Gastroesophageal sphincter (tissue), 4 donors: Measurements from ENCODE around the gene RBPJ. TPM values are rescaled to one million over a fixed set of nuclear protein-coding genes. Genes with fewer than 3 reads are reported as not detected.

Source experiments
- ATAC-seq: fragments of 150-250 bp; one replicate; pipeline ENCODE4 v1.9.1; 2016; ENCODE audit warnings: mild to moderate bottlenecking, moderate library complexity
- H3K27ac ChIP-seq, 4 donors: fragments of 200-600 bp; sonication (generic) in 3 of 4; 1 replicate in 3 of 4; 2 replicates in 1 of 4; pipeline ENCODE4 v1.5.1; 2016 to 2019
- H3K27me3 ChIP-seq: fragments of 200-600 bp; sonication (generic); one replicate; pipeline ENCODE4 v1.5.1; 2019
- H3K36me3 ChIP-seq, 2 donors: fragments of 200-600 bp; sonication (generic); one replicate each; pipeline ENCODE4 v1.5.1; 2019; ENCODE audit warnings: control low read depth in 1 of 2
- H3K4me1 ChIP-seq, 3 donors: fragments of 200-600 bp; sonication (generic); 1 replicate in 2 of 3; 2 replicates in 1 of 3; pipeline ENCODE4 v1.5.1; 2016 to 2019; ENCODE audit warnings: control low read depth in 2 of 3
- H3K4me3 ChIP-seq, 2 donors: fragments of 200-600 bp; sonication (generic); one replicate each; pipeline ENCODE4 v1.5.1; 2019; ENCODE audit warnings: mild to moderate bottlenecking in 1 of 2, moderate library complexity in 1 of 2
- H3K9me3 ChIP-seq, 3 donors: fragments of 200-600 bp; sonication (generic); one replicate each; pipeline ENCODE4 v1.5.1; 2017 to 2019; ENCODE audit warnings: control low read depth in 2 of 3
- EP300 ChIP-seq: sonication (generic); formaldehyde crosslinking; IDR thresholded peaks from one replicate; pipeline ENCODE4 v1.6.1; 2017; ENCODE audit warnings: antibody characterized with exemption, mild to moderate bottlenecking
- POLR2A ChIP-seq, 2 donors: fragments of 450-650 bp; IDR thresholded peaks; one replicate each; pipeline ENCODE4 v1.6.1; 2017; ENCODE audit warnings: antibody characterized with exemption in 2 of 2, mild to moderate bottlenecking in 2 of 2, moderate library complexity in 1 of 2
- POLR2AphosphoS5 ChIP-seq: sonication (generic); formaldehyde crosslinking; IDR thresholded peaks from one replicate; pipeline ENCODE4 v1.6.1; 2017; ENCODE audit warnings: antibody characterized with exemption
- WGBS, 2 donors: methylation state at CpG; one replicate each; pipeline ENCODE4 v1.1.5; 2018; ENCODE audit warnings: low coverage in 1 of 2; 5-methylcytosine and 5-hydroxymethylcytosine counted together
- total RNA-seq, 4 donors: library from RNA; depleted of rRNA; stranded (reverse); fragments of >200 nt; gene quantifications; one replicate each; pipeline ENCODE4 v1.1.0, GENCODE V29; 2016
- TF ChIP-seq, protein P1 (sequence below), 4 experiments: fragments of 200-600 bp in 2 of 4; fragments of 450-650 bp in 2 of 4; sonication (generic) in 1 of 4; IDR thresholded peaks; one replicate each; pipeline ENCODE4 v1.5.1; 2017 to 2019; ENCODE audit warnings: antibody characterized with exemption in 4 of 4, mild to moderate bottlenecking in 2 of 4, moderate library complexity in 2 of 4

The RBPJ gene
- total RNA-seq, 4 donors from 2014 or later = 49.5 to 128 (median 77.6) TPM

DNA sequence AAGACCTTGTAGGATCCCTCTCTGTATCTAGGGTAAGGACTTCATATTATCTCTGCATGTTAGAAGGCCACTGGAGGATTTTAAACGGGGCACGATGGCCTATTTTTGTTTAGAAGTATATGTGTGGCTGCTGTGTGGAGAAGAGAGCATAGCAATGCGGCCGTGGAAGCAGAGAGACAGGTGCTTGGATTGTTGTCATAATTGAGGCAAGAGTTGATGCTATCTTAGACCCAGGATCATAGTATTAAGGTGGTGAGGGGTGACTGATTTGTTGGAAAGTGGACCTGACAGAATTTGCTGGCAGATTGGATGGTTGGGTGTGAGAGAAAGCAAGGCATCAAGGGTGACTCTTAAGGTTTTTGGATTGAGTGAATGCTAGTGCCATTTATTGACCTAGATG, 106.1 kb downstream of the RBPJ start:
- no peak for ATAC-seq
- no peaks in the 10 kb centered on the region for H3K9me3 ChIP-seq
- H3K4me3 ChIP-seq = no peak overlapping the region
- no peak overlapping the region for H3K27ac ChIP-seq
- TF ChIP-seq EP300 (no peak), POLR2AphosphoS5 (no peak), POLR2A (IDR thresholded peaks at IDR 0.05) (no peak)
- TF ChIP-seq, protein P1, sequence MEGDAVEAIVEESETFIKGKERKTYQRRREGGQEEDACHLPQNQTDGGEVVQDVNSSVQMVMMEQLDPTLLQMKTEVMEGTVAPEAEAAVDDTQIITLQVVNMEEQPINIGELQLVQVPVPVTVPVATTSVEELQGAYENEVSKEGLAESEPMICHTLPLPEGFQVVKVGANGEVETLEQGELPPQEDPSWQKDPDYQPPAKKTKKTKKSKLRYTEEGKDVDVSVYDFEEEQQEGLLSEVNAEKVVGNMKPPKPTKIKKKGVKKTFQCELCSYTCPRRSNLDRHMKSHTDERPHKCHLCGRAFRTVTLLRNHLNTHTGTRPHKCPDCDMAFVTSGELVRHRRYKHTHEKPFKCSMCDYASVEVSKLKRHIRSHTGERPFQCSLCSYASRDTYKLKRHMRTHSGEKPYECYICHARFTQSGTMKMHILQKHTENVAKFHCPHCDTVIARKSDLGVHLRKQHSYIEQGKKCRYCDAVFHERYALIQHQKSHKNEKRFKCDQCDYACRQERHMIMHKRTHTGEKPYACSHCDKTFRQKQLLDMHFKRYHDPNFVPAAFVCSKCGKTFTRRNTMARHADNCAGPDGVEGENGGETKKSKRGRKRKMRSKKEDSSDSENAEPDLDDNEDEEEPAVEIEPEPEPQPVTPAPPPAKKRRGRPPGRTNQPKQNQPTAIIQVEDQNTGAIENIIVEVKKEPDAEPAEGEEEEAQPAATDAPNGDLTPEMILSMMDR (IDR thresholded peaks at IDR 0.05) = no peak
- H3K27me3 ChIP-seq = no peaks in the 10 kb centered on the region
- peaks cover 0 to 17% (median 0%) of the 10 kb centered on the region in 3 donors for H3K4me1 ChIP-seq
- 95 to 98% methylated on average over 4 of the region's 4 CpGs for WGBS, 2 donors
- H3K36me3 ChIP-seq = peaks cover 0 to 55% of the 10 kb centered on the region in 2 donors

- TF ChIP-seq EP300 (no peak), POLR2AphosphoS5 (no peak), POLR2A (IDR thresholded peaks at IDR 0.05) (no peak)
- TF ChIP-seq, protein P1 (IDR thresholded peaks at IDR 0.05) = no peak
- H3K4me1 ChIP-seq = peaks cover 0 to 21% (median 0%) of the 10 kb centered on the region in 3 donors
- H3K9me3 ChIP-seq = no peaks in the 10 kb centered on the region
- no peak overlapping the region for H3K4me3 ChIP-seq
- peaks cover 0 to 48% of the 10 kb centered on the region in 2 donors for H3K36me3 ChIP-seq
- WGBS, 2 donors = 78 to 89% methylated on average over 3 to 4 of the region's 4 CpGs
- H3K27ac ChIP-seq = no peak overlapping the region
- no peak for ATAC-seq
- no peaks in the 10 kb centered on the region for H3K27me3 ChIP-seq
Observed at GRCh38 chr4:26429910-26430309, 109.1 kb downstream of the RBPJ start.

DNA sequence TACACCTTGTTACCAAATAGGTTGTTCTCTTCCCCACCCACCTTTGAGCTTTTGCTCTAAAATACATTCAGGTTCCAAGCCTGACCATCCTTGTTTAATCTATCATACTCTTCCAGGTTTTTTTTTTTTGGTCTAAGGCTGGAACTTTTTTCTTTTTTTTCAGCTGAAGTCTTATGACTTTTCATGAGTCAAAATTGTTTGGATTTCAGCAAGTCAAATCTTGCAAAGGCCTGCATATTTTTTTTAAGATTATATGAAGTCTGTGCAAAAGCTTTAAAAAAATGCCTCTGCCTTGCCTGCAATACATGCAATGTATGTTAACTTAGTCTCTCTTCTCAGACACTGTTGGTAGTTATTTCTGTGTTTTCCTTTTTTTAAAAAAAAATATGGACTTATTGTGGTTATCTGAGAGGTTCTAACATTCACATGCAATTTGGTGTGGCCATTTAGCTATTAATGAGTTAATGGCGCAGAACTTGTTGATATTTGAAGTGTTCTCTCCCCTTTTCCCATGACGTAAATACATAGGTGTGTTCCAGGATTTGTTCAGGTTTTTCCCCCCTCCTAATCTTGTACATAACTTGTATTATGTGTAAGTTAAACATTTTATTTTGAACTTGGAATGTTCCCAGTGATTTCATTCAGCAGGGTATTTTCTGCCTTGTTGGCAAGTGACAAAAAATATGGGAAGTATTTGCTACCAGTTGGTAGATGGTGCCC, 110.8 kb downstream of the RBPJ start:
- Histone ChIP-seq H3K4me3 (no peak overlapping the region), H3K9me3 (no peaks in the 10 kb centered on the region), H3K27me3 (no peaks in the 10 kb centered on the region), H3K36me3 (peaks cover 0 to 45% of the 10 kb centered on the region in 2 donors), H3K4me1 (peaks cover 0 to 21% (median 0%) of the 10 kb centered on the region in 3 donors), H3K27ac (no peak overlapping the region)
- ATAC-seq = no peak
- 90 to 93% methylated on average over 2 of the region's 2 CpGs for WGBS, 2 donors
- TF ChIP-seq POLR2AphosphoS5 (no peak), POLR2A (IDR thresholded peaks at IDR 0.05) (no peak), EP300 (no peak)
- TF ChIP-seq, protein P1 (IDR thresholded peaks at IDR 0.05) = no peak

- peaks cover 0 to 46% of the 10 kb centered on the region in 2 donors for H3K36me3 ChIP-seq
- no peak overlapping the region for H3K27ac ChIP-seq
- no peak for TF ChIP-seq POLR2A (IDR thresholded peaks at IDR 0.05)
- TF ChIP-seq, protein P1 (IDR thresholded peaks at IDR 0.05) = no peak
- TF ChIP-seq EP300 = no peak
- TF ChIP-seq POLR2AphosphoS5 = no peak
- no peak for ATAC-seq
- peaks cover 0 to 21% (median 0%) of the 10 kb centered on the region in 3 donors for H3K4me1 ChIP-seq
- no peak overlapping the region for H3K4me3 ChIP-seq
- 61 to 63% methylated on average over 5 of the region's 5 CpGs for WGBS, 2 donors
- H3K9me3 ChIP-seq = no peaks in the 10 kb centered on the region
- no peaks in the 10 kb centered on the region for H3K27me3 ChIP-seq
Observed at GRCh38 chr4:26432419-26432818, 111.6 kb downstream of the RBPJ start.

DNA sequence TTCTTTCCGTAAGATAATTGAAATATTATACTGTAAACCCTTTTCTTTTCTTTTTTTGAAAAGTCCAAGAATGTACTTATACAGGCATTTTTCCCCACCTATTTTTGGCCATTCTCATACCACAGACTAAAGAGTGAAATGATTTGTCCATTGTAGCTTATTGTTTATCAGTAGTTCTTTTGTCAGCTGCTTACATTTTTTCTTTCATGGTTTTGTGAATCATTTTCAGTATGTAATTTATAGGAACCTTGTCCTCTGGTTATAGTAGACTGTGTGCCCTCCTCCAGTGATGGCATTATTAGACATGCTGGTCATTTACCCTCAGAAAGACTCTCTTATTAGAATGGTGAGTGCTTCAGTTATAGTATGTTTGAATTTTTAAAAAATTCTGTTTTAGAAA, 112.7 kb downstream of the RBPJ start:
- no peaks in the 10 kb centered on the region for H3K9me3 ChIP-seq
- peaks cover 0 to 21% (median 0%) of the 10 kb centered on the region in 3 donors for H3K4me1 ChIP-seq
- no peaks in the 10 kb centered on the region for H3K27me3 ChIP-seq
- no peak for TF ChIP-seq POLR2AphosphoS5
- no peak for TF ChIP-seq POLR2A (IDR thresholded peaks at IDR 0.05)
- TF ChIP-seq, protein P1 (IDR thresholded peaks at IDR 0.05) = no peak
- TF ChIP-seq EP300 = no peak
- WGBS, 2 donors = 86 to 92% methylated on average over 1 of the region's 1 CpG
- H3K4me3 ChIP-seq = no peak overlapping the region
- ATAC-seq = no peak
- H3K27ac ChIP-seq = no peak overlapping the region
- peaks cover 0 to 53% of the 10 kb centered on the region in 2 donors for H3K36me3 ChIP-seq
